Kidney (tissue), 14 donors: ENCODE measurements around the gene DEDD2. TPM values are rescaled to one million over a fixed set of nuclear protein-coding genes. Genes with fewer than 3 reads are reported as not detected.

Experiments used
- DNase-seq, 5 donors: peaks; one replicate each; pipeline ENCODE4 v3.0.0-alpha.2; 2013 to 2020
- FAIRE-seq: peaks from 2 replicates; lab custom pipeline; 2012; peaks lifted over from hg19 to GRCh38; lab: Jason Lieb, UNC
- H3K27ac ChIP-seq, 2 donors: one replicate each; pipeline ENCODE4 v1.7.0; 2013; ENCODE audit warnings: low read depth in 2 of 2, low read length in 2 of 2, inconsistent platforms in 1 of 2
- H3K27me3 ChIP-seq: one replicate; pipeline ENCODE4 v1.7.1; 2013; ENCODE audit warnings: low read length, inconsistent platforms; ENCODE audit not compliant: control insufficient read depth, insufficient read depth
- H3K36me3 ChIP-seq, 3 donors: one replicate each; pipeline versions ENCODE4 v1.7.0 to v1.7.1; 2013; ENCODE audit warnings: low read length in 3 of 3, control low read depth in 1 of 3, inconsistent platforms in 1 of 3; ENCODE audit not compliant: insufficient read depth in 3 of 3, control insufficient read depth in 2 of 3
- H3K4me1 ChIP-seq, 3 donors: one replicate each; pipeline versions ENCODE4 v1.7.0 to v1.7.1; 2013; ENCODE audit warnings: low read length in 3 of 3, inconsistent platforms in 1 of 3, low read depth in 1 of 3; ENCODE audit not compliant: control insufficient read depth in 2 of 3, insufficient read depth in 2 of 3
- H3K4me3 ChIP-seq, 3 donors: one replicate each; pipeline versions ENCODE4 v1.7.0 to v1.8.1; 2013; ENCODE audit warnings: low read length in 3 of 3, control low read depth in 1 of 3, inconsistent platforms in 1 of 3
- H3K9ac ChIP-seq, 3 donors: one replicate each; pipeline versions ENCODE4 v1.7.0 to v1.7.1; 2013; ENCODE audit warnings: low read length in 3 of 3, control low read depth in 1 of 3, inconsistent platforms in 1 of 3
- H3K9me3 ChIP-seq, 3 donors: one replicate each; pipeline versions ENCODE4 v1.7.0 to v1.7.1; 2013; ENCODE audit warnings: low read length in 3 of 3, control low read depth in 1 of 3, inconsistent platforms in 1 of 3; ENCODE audit not compliant: control insufficient read depth in 2 of 3, insufficient read depth in 1 of 3
- intact Hi-C: fragments of 100-400 bp; cut with DNase I; formaldehyde crosslinking; loops from one replicate; pipeline ENCODE4 v1.11.1; 2022
- polyA plus RNA-seq: library from polyadenylated mRNA; stranded (reverse); fragments of 350-450 nt; fragmentation: Illumina TruSeq; extraction: RNeasy Lipid Tissue Mini Kit (QIAGEN cat#74804); gene quantifications from one replicate; pipeline ENCODE4 v1.2.3, GENCODE V29; 2014; ENCODE audit warnings: low read depth, low replicate concordance; ENCODE audit not compliant: insufficient read depth
- total RNA-seq: library from RNA; stranded (reverse); fragmentation: NEBNext Ultra II Directional; extraction: Animal tissue kit (Norgen Biotek cat#: 25700); gene quantifications from one replicate; pipeline ENCODE4 v1.2.1, GENCODE V29; 2021
- TF ChIP-seq, protein P1 (sequence below): IDR thresholded peaks from 3 replicates; pipeline ENCODE4 v1.5.1; 2012; ENCODE audit warnings: mild to moderate bottlenecking, moderate library complexity, borderline replicate concordance; ENCODE audit not compliant: insufficient read depth; ENCODE audit errors: extremely low read depth
- donor health status: control.
- donor health status: control.
- donor health status: control.
- donor health status: control.
- donor health status: control.
- donor health status: DM: yes; HTN: yes; CAD: no.
- donor health status: Normal renal cell carcinoma (clear cell type).

Gene DEDD2
- total and polyA plus RNA-seq, 2 donors from 2014 or later: 26.1 to 36.3 TPM

DNA sequence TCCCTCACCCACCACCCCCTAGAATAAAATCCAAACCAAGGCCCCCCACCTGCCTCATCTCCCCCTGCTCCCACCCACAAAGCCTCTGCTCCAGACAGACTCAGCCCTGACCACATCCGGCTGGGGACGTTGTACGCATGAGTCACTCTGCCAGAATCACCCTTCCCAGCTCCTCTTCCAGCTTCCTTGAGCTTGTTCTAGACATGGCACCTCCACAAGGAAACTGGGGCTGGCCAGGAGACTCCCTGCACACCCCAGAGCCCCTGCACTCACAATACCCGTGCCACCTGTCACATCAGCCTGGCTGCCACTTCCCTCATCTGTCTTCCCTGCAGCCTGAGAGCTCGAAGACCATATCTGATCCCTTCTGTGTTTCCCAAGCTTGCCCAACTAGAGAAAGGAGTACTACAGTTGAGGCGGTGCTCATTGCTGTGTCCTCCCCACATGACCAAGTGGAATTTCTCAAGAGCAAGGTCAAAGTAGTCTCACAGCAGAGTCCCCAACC lies 9.7 kb downstream of the DEDD2 start:
- Histone ChIP-seq H3K27ac (no peak overlapping the region), H3K4me1 (no peaks in the 10 kb centered on the region), H3K27me3 (no peaks in the 10 kb centered on the region), H3K9me3 (no peaks in the 10 kb centered on the region), H3K4me3 (no peak overlapping the region), H3K36me3 (peaks cover 5 to 56% (median 42%) of the 10 kb centered on the region in 3 donors), H3K9ac (no peak overlapping the region)
- peak in 1 of 5 donors; percentile 32 for DNase-seq
- TF ChIP-seq, protein P1, sequence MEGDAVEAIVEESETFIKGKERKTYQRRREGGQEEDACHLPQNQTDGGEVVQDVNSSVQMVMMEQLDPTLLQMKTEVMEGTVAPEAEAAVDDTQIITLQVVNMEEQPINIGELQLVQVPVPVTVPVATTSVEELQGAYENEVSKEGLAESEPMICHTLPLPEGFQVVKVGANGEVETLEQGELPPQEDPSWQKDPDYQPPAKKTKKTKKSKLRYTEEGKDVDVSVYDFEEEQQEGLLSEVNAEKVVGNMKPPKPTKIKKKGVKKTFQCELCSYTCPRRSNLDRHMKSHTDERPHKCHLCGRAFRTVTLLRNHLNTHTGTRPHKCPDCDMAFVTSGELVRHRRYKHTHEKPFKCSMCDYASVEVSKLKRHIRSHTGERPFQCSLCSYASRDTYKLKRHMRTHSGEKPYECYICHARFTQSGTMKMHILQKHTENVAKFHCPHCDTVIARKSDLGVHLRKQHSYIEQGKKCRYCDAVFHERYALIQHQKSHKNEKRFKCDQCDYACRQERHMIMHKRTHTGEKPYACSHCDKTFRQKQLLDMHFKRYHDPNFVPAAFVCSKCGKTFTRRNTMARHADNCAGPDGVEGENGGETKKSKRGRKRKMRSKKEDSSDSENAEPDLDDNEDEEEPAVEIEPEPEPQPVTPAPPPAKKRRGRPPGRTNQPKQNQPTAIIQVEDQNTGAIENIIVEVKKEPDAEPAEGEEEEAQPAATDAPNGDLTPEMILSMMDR: no peak
- FAIRE-seq: no peak
- intact Hi-C loops: no loop called here

GRCh38 chr19:42206871-42207755 lies 10.4 kb downstream of the DEDD2 start:
- intact Hi-C loops: no loop called here

GRCh38 chr19:42204664-42205063 lies 12.8 kb downstream of the DEDD2 start:
- H3K4me1 ChIP-seq: peaks cover 0 to 4% (median 0%) of the 10 kb centered on the region in 3 donors
- TF ChIP-seq, protein P1: no peak
- FAIRE-seq (no peak), DNase-seq (peak in 1 of 5 donors; percentile 10)
- H3K4me3 ChIP-seq: no peak overlapping the region
- no peaks in the 10 kb centered on the region for H3K9me3 ChIP-seq
- intact Hi-C loops: no loop called here
- H3K27ac ChIP-seq: no peak overlapping the region
- no peaks in the 10 kb centered on the region for H3K27me3 ChIP-seq
- H3K9ac ChIP-seq: no peak overlapping the region
- H3K36me3 ChIP-seq: peaks cover 2 to 70% (median 41%) of the 10 kb centered on the region in 3 donors

More at GRCh38 chr19:42206871-42207755, 10.4 kb downstream of the DEDD2 start:
- H3K36me3 ChIP-seq: peaks cover 5 to 62% (median 42%) of the 10 kb centered on the region in 3 donors
- H3K4me1 ChIP-seq: no peaks in the 10 kb centered on the region
- TF ChIP-seq, protein P1: no peak
- no peaks in the 10 kb centered on the region for H3K9me3 ChIP-seq
- H3K27ac ChIP-seq: no peak overlapping the region
- H3K9ac ChIP-seq: no peak overlapping the region
- FAIRE-seq (no peak), DNase-seq (peak in 1 of 5 donors; percentile 39)
- H3K4me3 ChIP-seq: no peak overlapping the region
- H3K27me3 ChIP-seq: no peaks in the 10 kb centered on the region
